ENCODE results near the gene SNAI1. TPM values are rescaled to one million over a fixed set of nuclear protein-coding genes. Genes with fewer than 3 reads are reported as not detected.
A peak's percentile ranks its signal among the peaks of the same experiment; 100 is the strongest.

The SNAI1 gene
- total and polyA plus RNA-seq, 2 donors (not counting 1 experiment from before 2014, with no cell fraction given) = 4.3 to 4.9 TPM

DNA sequence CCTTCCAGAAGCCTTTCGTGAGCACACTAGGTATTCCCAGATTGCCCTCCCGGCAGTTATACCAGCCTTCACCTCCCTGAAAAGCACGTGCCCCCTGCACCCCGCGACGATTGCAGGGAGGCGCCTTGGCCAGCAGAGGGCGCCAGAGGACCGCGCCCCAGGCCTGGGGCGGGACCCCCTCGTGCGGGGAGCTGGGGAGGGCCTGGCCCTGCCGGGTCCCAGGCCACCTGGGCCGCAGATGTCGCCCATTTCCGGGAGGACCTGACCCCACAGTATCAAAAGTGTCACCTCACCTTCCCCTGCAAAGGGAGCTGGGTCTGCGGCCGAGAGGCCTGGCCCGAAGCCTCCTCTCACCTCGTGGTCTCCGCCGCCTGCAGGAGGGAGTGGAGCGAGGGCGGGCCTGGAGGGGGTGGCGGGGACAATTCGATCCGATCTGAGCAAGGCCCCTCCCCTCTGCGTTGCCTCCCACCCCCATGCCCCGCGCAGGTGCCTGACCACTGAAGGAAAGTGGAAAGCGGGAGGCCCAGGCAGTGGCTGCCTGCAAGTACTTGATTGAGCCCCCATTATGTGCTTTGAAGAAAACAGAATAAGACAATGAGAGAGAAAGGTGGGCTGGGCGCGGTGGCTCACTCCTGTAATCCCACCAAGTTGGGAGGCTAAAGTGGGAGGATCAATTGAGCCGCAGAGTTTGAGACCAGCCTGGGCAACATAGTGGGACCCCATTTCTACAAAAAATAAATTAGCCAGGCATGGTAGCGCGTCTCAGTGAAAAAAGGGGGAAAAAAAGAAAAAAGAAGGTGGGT is 3.5 kb upstream of the SNAI1 start:
- peak overlapping the region; percentile 74 for H3K4me2 ChIP-seq (replicated peaks; ENCODE audit: low read depth, low read length, poor library complexity, severe bottlenecking)
- TF ChIP-seq, protein P1, sequence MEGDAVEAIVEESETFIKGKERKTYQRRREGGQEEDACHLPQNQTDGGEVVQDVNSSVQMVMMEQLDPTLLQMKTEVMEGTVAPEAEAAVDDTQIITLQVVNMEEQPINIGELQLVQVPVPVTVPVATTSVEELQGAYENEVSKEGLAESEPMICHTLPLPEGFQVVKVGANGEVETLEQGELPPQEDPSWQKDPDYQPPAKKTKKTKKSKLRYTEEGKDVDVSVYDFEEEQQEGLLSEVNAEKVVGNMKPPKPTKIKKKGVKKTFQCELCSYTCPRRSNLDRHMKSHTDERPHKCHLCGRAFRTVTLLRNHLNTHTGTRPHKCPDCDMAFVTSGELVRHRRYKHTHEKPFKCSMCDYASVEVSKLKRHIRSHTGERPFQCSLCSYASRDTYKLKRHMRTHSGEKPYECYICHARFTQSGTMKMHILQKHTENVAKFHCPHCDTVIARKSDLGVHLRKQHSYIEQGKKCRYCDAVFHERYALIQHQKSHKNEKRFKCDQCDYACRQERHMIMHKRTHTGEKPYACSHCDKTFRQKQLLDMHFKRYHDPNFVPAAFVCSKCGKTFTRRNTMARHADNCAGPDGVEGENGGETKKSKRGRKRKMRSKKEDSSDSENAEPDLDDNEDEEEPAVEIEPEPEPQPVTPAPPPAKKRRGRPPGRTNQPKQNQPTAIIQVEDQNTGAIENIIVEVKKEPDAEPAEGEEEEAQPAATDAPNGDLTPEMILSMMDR (IDR thresholded peaks at IDR 0.05) = peak; percentile 99
- no peak for TF ChIP-seq EZH2 (IDR thresholded peaks at IDR 0.05; ENCODE audit: borderline replicate concordance, insufficient read depth, low read depth, low read length, poor library complexity, severe bottlenecking)
- H3K4me3 Mint-ChIP-seq = peak overlapping the region; percentile 7
- ChIA-PET CTCF (interaction anchor here (0.6 to 13.5 kb wide), 53 partner anchors 9 to 610 kb away, joined by 3 to 531 read pairs (median 5); partner anchors contain the start of genes PEDS1 and RNF114), POLR2A (interaction anchor here (0.6 to 1.6 kb wide), 3 partner anchors 92 to 151 kb away, joined by 3 to 27 read pairs (median 7); no protein-coding TSS in a partner anchor)
- H3K4me1 ChIP-seq (ENCODE audit: control insufficient read depth in 2 of 2, insufficient read depth in 2 of 2, low read length in 2 of 2) = peaks cover 18 to 26% of the 10 kb centered on the region in 2 donors
- no peak overlapping the region for H3K9ac ChIP-seq (ENCODE audit: low read length)
- H3K36me3 ChIP-seq (replicated peaks in 1 of 2; ENCODE audit: control extremely low read depth in 1 of 2, control insufficient read depth in 1 of 2, extremely low read depth in 1 of 2, insufficient read depth in 2 of 2, low read length in 1 of 2) = no peaks in the 10 kb centered on the region
- peaks cover 24% of the 10 kb centered on the region for H3K4me1 Mint-ChIP-seq
- DNase-seq (peak; percentile 86), ATAC-seq (ENCODE audit: low read depth) (peak; percentile 46)
- WGBS (ENCODE audit: insufficient coverage) = 14% methylated on average over 26 of the region's 37 CpGs
- peaks cover 0 to 8% (median 0%) of the 10 kb centered on the region in 4 experiments for H3K27me3 ChIP-seq (replicated peaks in 1 of 4; ENCODE audit: control extremely low read depth in 1 of 4, control insufficient read depth in 3 of 4, insufficient read depth in 4 of 4, low read length in 3 of 4)
- peak overlapping the region in 2 of 5 experiments; percentile 22 to 31 for H3K4me3 ChIP-seq (ENCODE audit: control extremely low read depth in 1 of 5, extremely low read depth in 1 of 5, insufficient read depth in 1 of 5, low read depth in 2 of 5, low read length in 4 of 5)
- H3K9me3 ChIP-seq (ENCODE audit: control extremely low read depth in 1 of 3, control insufficient read depth in 2 of 3, insufficient read depth in 1 of 3, low read length in 2 of 3) = peaks cover 0 to 3% (median 0%) of the 10 kb centered on the region in 3 donors
- H3K27me3 Mint-ChIP-seq = no peaks in the 10 kb centered on the region
- intact Hi-C loops (cut with micrococcal nuclease) = loop anchor here (1.0 to 2.0 kb wide), 6 partner anchors 43 to 200 kb away; partner anchors contain the start of gene RNF114
- H3K27ac ChIP-seq (ENCODE audit: low read length in 2 of 2) = no peak overlapping the region
- no peaks in the 10 kb centered on the region for H3K9me3 Mint-ChIP-seq (ENCODE audit: insufficient read depth)
- H3K79me2 ChIP-seq (ENCODE audit: control insufficient read depth, insufficient read depth, low read length) = no peaks in the 10 kb centered on the region
- H2AFZ ChIP-seq (ENCODE audit: insufficient read depth, low read depth, low read length, poor library complexity, severe bottlenecking) = peak overlapping the region; percentile 72
- no peaks in the 10 kb centered on the region for H4K20me1 ChIP-seq (ENCODE audit: control insufficient read depth, insufficient read depth, low read length, poor library complexity, severe bottlenecking)
- no peak overlapping the region for H3K27ac Mint-ChIP-seq

All from B cell (primary cell).